SK-N-SH treated with all-trans-retinoic acid at 6 μM for 48 hours (cell line): ENCODE measurements around the gene CCDC3.
"Not testable (repeated sequence)": the region's sequence is repeated elsewhere in the genome, so short reads cannot be mapped to it uniquely, and the experiment has no call there.

Source experiments
- ATAC-seq: fragments of 200-7000 bp; cut with Tn5 transposase; 3 replicates; pipeline ENCODE4 v1.9.1; 2020; ENCODE audit warnings: mild to moderate bottlenecking, moderate library complexity
- ARNTL ChIP-seq: fragments of 450-650 bp; formaldehyde crosslinking; IDR thresholded peaks from 2 replicates; pipeline ENCODE4 v1.5.0; 2020; ENCODE audit warnings: low read depth, mild to moderate bottlenecking, moderate library complexity, borderline replicate concordance
- BACH2 ChIP-seq: fragments of 250-450 bp; sonication (Bioruptor Pico); IDR thresholded peaks from 2 replicates; pipeline ENCODE4 v1.9.0; 2021; ENCODE audit warnings: mild to moderate bottlenecking, borderline replicate concordance
- CREB5 ChIP-seq: fragments of 250-450 bp; sonication (Bioruptor Pico); IDR thresholded peaks from 2 replicates; pipeline ENCODE4 v1.5.1; 2020; ENCODE audit warnings: low read depth, mild to moderate bottlenecking, moderate library complexity
- CSDC2 ChIP-seq: fragments of 250-450 bp; sonication (Bioruptor Pico); IDR thresholded peaks from 2 replicates; pipeline ENCODE4 v1.5.0; 2020; ENCODE audit warnings: mild to moderate bottlenecking, moderate library complexity
- CSRNP3 ChIP-seq: fragments of 250-450 bp; sonication (Bioruptor Pico); IDR thresholded peaks from 2 replicates; pipeline ENCODE4 v1.5.1; 2021; ENCODE audit warnings: mild to moderate bottlenecking, moderate library complexity
- ESRRG ChIP-seq: fragments of 250-450 bp; sonication (Bioruptor Pico); IDR thresholded peaks from 2 replicates; pipeline ENCODE4 v1.6.1; 2021; ENCODE audit warnings: mild to moderate bottlenecking
- GLIS3 ChIP-seq: fragments of 250-450 bp; sonication (Bioruptor Pico); IDR thresholded peaks from 2 replicates; pipeline ENCODE4 v1.5.0; 2020; ENCODE audit warnings: mild to moderate bottlenecking, moderate library complexity
- ISL1 ChIP-seq: fragments of 250-450 bp; sonication (Bioruptor Pico); IDR thresholded peaks from 2 replicates; pipeline ENCODE4 v2.1.2; 2022; ENCODE audit warnings: mild to moderate bottlenecking, moderate library complexity
- OSR1 ChIP-seq: fragments of 250-450 bp; sonication (Bioruptor Pico); IDR thresholded peaks from 2 replicates; pipeline ENCODE4 v1.8.0; 2022; ENCODE audit warnings: moderate library complexity, mild to moderate bottlenecking, inconsistent platforms
- PATZ1 ChIP-seq: fragments of 250-450 bp; sonication (Bioruptor Pico); IDR thresholded peaks from 2 replicates; pipeline ENCODE4 v1.8.0; 2020; ENCODE audit warnings: mild to moderate bottlenecking, moderate library complexity, borderline replicate concordance
- POU6F1 ChIP-seq: fragments of 250-450 bp; sonication (Bioruptor Pico); IDR thresholded peaks from 2 replicates; pipeline ENCODE4 v1.8.0; 2021; ENCODE audit warnings: low read depth, mild to moderate bottlenecking, moderate library complexity, borderline replicate concordance
- PPARA ChIP-seq: fragments of 250-450 bp; sonication (Bioruptor Pico); IDR thresholded peaks from 2 replicates; pipeline ENCODE4 v1.5.0; 2020; ENCODE audit warnings: mild to moderate bottlenecking, borderline replicate concordance
- RARB ChIP-seq: fragments of 250-450 bp; sonication (Bioruptor Pico); IDR thresholded peaks from 2 replicates; pipeline ENCODE4 v1.8.0; 2021; ENCODE audit warnings: mild to moderate bottlenecking, moderate library complexity
- SNAI2 ChIP-seq: fragments of 250-450 bp; sonication (Bioruptor Pico); IDR thresholded peaks from 2 replicates; pipeline ENCODE4 v1.5.0; 2020; ENCODE audit warnings: mild to moderate bottlenecking, moderate library complexity
- TCF4 ChIP-seq: fragments of 250-450 bp; sonication (Bioruptor Pico); IDR thresholded peaks from 2 replicates; pipeline ENCODE4 v1.8.0; 2021; ENCODE audit warnings: mild to moderate bottlenecking, moderate library complexity, borderline replicate concordance
- TOX ChIP-seq: fragments of 250-450 bp; sonication (Bioruptor Pico); IDR thresholded peaks from 2 replicates; pipeline ENCODE4 v1.8.0; 2021; ENCODE audit warnings: mild to moderate bottlenecking, moderate library complexity, borderline replicate concordance
- TSHZ2 ChIP-seq: fragments of 250-450 bp; sonication (Bioruptor Pico); IDR thresholded peaks from 2 replicates; pipeline ENCODE4 v1.5.0; 2020; ENCODE audit warnings: mild to moderate bottlenecking, moderate library complexity
- ZC3H10 ChIP-seq: fragments of 250-450 bp; sonication (Bioruptor Pico); IDR thresholded peaks from 2 replicates; pipeline ENCODE4 v1.5.1; 2021; ENCODE audit warnings: mild to moderate bottlenecking, moderate library complexity
- ZFP3 ChIP-seq: fragments of 250-450 bp; sonication (Bioruptor Pico); IDR thresholded peaks from 2 replicates; pipeline ENCODE4 v1.5.0; 2020; ENCODE audit warnings: mild to moderate bottlenecking, moderate library complexity
- ZNF565 ChIP-seq: fragments of 450-650 bp; formaldehyde crosslinking; conservative IDR thresholded peaks from 2 replicates; pipeline ENCODE4 v1.5.0; 2020; ENCODE audit warnings: low read depth, mild to moderate bottlenecking, moderate library complexity
- ZNF70 ChIP-seq: fragments of 450-650 bp; formaldehyde crosslinking; IDR thresholded peaks from 2 replicates; pipeline ENCODE4 v1.5.0; 2020; ENCODE audit warnings: mild to moderate bottlenecking, moderate library complexity
- ZNF8 ChIP-seq: fragments of 450-650 bp; formaldehyde crosslinking; IDR thresholded peaks from 2 replicates; pipeline ENCODE4 v1.5.0; 2020; ENCODE audit warnings: mild to moderate bottlenecking, moderate library complexity

Gene CCDC3

GRCh38 chr10:13037832-13038231, 36.3 kb upstream of the CCDC3 start:
- no peak for TF ChIP-seq TOX
- no peak for TF ChIP-seq ZC3H10 (CRISPR knock-in tag)
- no peak for TF ChIP-seq BACH2
- no peak for TF ChIP-seq TCF4 (CRISPR knock-in tag)
- TF ChIP-seq CSDC2 (CRISPR knock-in tag): no peak
- TF ChIP-seq PPARA (CRISPR knock-in tag): no peak
- no peak for TF ChIP-seq CREB5 (CRISPR knock-in tag)
- no peak for TF ChIP-seq POU6F1 (CRISPR knock-in tag)
- TF ChIP-seq ZNF565 (CRISPR knock-in tag): no peak
- TF ChIP-seq CSRNP3 (CRISPR knock-in tag): no peak
- TF ChIP-seq ARNTL: no peak
- TF ChIP-seq ZNF70 (CRISPR knock-in tag): no peak
- TF ChIP-seq ZNF8 (CRISPR knock-in tag): no peak
- TF ChIP-seq ESRRG (CRISPR knock-in tag): no peak
- TF ChIP-seq, all 23 proteins: peak for 0
- no peak for ATAC-seq

GRCh38 chr10:13036841-13037240, 35.3 kb upstream of the CCDC3 start:
- no peak for TF ChIP-seq ISL1 (CRISPR knock-in tag)
- no peak for TF ChIP-seq GLIS3
- no peak for TF ChIP-seq TSHZ2 (CRISPR knock-in tag)
- TF ChIP-seq ZNF70 (CRISPR knock-in tag): no peak
- no peak for TF ChIP-seq ZNF565 (CRISPR knock-in tag)
- TF ChIP-seq SNAI2 (CRISPR knock-in tag): no peak
- no peak for TF ChIP-seq ARNTL
- TF ChIP-seq CSDC2 (CRISPR knock-in tag): no peak
- TF ChIP-seq RARB: no peak
- no peak for TF ChIP-seq PPARA (CRISPR knock-in tag)
- no peak for TF ChIP-seq POU6F1 (CRISPR knock-in tag)
- TF ChIP-seq PATZ1 (CRISPR knock-in tag): no peak
- no peak for TF ChIP-seq ZFP3
- TF ChIP-seq ZNF8 (CRISPR knock-in tag): no peak
- TF ChIP-seq CREB5 (CRISPR knock-in tag): no peak
- no peak for TF ChIP-seq CSRNP3 (CRISPR knock-in tag)
- TF ChIP-seq BACH2: no peak
- no peak for TF ChIP-seq OSR1
- no peak for ATAC-seq

GRCh38 chr10:13035731-13036130, 34.2 kb upstream of the CCDC3 start:
- ATAC-seq: not testable (repeated sequence)
